HFF-Myc (cell line): ENCODE results near the gene SEMA6B.

Experiments used
- DNase-seq: peaks from one replicate; pipeline ENCODE4 v3.0.0-alpha.2; 2011; ENCODE audit warnings: low read depth; ENCODE audit errors: extremely low read depth
- H3K4me3 ChIP-seq: replicated peaks from 2 replicates; pipeline ENCODE4 v1.5.1; 2011; ENCODE audit warnings: low read depth, mild to moderate bottlenecking, control low read depth, low read length
- TF ChIP-seq, protein P1 (sequence below): IDR thresholded peaks from 2 replicates; pipeline ENCODE4 v1.5.1; 2012; ENCODE audit warnings: mild to moderate bottlenecking, low read depth, low read length, control low read depth; ENCODE audit errors: missing control alignments

The SEMA6B gene

DNA sequence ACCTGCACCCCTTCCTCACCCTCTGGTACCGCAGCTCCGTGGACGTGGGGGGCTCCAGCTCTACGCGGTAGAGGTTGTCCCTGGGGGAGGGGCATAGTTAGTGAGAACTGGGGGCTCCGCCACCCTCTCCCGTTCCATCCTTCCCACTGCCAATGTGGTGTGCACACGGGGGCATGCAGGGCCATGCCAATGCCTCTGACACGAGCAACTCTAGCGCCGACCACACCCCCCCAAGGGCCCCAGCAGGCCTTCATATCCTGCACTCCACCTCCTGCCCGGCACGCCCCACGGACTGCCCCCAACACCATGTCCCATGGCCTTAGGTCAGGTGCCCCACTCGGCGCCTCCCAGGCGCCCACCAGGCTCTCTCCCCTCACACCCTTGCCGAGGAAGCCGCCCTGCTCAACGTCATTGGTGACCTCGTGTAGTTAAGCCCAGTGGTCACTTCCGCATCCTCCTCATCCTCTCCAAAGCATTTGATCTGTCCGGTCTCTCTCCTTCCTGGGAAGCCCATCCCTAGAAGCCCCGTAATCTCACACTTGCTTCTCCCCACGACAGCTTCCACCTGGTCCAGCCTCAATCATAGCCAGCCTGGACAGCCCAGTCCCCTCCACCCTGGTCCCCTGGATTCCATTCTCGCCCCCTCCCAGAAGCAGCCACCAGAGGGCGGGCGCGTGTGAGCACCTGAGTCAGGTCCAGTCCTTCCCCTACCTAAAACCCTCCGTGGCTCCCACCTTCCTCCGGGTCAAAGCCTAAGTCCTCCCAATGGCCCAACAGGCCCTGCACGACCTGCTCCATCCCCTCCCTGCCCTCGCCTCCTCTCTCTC is 2.1 kb downstream of the SEMA6B start:
- no peak overlapping the region for H3K4me3 ChIP-seq
- no peak for DNase-seq
- TF ChIP-seq, protein P1, sequence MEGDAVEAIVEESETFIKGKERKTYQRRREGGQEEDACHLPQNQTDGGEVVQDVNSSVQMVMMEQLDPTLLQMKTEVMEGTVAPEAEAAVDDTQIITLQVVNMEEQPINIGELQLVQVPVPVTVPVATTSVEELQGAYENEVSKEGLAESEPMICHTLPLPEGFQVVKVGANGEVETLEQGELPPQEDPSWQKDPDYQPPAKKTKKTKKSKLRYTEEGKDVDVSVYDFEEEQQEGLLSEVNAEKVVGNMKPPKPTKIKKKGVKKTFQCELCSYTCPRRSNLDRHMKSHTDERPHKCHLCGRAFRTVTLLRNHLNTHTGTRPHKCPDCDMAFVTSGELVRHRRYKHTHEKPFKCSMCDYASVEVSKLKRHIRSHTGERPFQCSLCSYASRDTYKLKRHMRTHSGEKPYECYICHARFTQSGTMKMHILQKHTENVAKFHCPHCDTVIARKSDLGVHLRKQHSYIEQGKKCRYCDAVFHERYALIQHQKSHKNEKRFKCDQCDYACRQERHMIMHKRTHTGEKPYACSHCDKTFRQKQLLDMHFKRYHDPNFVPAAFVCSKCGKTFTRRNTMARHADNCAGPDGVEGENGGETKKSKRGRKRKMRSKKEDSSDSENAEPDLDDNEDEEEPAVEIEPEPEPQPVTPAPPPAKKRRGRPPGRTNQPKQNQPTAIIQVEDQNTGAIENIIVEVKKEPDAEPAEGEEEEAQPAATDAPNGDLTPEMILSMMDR = peak; percentile 52

DNA sequence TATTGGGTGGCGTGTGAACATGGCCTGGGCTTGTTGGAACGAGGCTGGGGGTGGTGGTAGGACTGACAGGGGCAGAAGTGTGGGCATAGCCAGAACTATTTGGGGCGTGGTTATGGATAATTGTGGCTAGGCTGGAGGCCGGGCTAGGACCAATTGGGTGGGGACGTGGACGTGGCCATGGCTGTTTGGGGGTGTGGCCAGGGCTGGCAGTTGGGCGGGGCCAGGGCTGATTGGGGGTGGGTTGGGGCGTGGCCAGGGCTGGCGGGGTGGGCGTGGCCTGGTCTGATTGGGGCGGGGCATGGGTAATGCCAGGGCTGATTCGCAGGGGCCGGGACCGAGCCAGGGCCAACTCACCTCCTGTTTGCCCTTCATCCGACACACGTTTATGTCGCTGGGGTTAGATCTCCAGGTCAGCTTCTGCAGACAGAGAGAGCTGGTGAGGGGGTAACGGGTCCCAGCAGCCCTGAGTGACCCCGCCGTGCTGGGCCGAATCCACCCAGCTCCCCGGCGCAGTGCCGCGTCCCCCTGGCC is 2.8 kb downstream of the SEMA6B start:
- no peak for DNase-seq
- TF ChIP-seq, protein P1 = no peak
- no peak overlapping the region for H3K4me3 ChIP-seq

DNA sequence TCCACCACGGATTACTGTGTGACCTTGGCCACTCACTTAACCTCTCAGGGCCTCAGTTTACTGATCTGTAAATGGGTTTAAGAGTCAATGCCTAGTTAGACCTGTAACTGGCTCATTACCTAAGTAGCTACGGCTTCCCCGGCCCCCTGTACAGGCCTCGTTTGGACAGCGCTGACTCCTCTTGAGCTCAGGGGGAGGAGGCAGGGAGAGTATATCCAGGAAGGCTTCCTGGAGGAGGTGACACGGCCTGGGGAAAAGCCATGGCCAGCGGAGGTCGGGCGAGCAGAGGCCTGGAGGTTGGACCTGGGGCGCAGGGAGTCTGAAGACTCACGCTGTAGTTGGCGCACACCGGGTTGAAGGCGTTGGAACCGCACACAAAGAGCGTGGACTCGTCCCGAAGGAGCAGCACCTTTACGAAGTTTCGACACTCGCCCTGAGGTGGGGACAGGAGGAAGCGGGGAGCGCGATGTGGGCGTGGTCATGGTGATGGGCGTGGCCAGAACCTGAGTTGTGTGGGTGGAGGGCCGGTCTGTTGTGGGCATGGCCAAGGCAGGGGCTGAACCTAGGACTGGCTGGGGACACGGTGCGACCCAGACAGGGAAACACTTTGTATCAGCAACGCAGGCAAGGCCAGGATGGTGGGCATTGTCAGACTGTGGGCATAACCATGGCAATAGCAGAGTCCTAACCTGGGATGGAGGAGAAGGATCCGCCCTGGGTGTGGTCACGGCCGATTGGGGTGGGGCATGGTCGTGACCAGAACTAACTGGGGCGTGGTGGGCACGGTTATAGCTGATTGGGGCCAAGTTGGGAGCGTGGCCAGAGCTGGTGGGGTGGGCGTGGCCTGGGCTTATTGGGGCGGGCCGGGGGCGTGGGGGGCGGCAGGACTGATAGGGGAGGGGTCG is 3.6 kb downstream of the SEMA6B start:
- no peak for DNase-seq
- no peak overlapping the region for H3K4me3 ChIP-seq
- TF ChIP-seq, protein P1 = no peak

DNA sequence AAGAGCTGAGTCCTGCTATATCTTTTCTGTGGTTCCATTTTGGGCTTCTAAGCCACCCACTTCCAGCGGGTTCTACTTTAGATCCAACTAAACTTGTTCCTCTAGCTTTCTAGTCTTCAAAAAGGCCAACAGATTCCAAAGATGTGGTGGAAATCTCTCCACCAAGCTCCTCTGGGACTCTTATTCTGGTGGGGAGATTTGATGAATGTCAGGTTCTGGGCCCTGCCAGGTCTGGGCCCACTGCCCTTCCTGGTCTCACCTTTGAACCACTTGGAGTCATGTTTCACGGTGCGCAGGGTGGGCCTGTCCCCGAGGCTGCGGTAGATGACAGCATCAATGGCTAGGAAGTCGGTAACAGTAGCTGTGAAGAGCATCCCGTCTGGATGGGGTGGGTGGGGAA is 4.8 kb downstream of the SEMA6B start:
- H3K4me3 ChIP-seq = no peak overlapping the region
- TF ChIP-seq, protein P1 = no peak

DNA sequence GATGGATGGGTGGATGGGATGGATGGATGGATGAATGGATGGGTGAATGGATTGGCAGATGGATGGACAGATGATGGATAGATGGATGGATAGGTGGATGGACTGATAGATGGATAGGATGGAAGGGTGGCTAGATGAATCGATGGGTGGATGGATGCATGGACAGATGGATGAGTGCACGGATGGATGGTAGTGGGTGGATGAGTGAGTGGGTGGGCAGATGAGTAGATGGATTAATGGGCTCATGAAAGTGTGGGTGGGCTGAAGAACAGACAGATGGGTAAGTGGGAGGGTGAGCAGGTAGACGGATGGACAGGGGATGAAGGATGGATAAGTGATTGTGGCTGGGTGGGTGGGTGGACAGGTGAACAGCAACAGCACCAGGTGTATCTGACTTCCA is 5.7 kb downstream of the SEMA6B start:
- TF ChIP-seq, protein P1 = no peak
- no peak overlapping the region for H3K4me3 ChIP-seq
- no peak for DNase-seq

More for the DNA sequence above, 4.8 kb downstream of the SEMA6B start:
- no peak for DNase-seq

DNA sequence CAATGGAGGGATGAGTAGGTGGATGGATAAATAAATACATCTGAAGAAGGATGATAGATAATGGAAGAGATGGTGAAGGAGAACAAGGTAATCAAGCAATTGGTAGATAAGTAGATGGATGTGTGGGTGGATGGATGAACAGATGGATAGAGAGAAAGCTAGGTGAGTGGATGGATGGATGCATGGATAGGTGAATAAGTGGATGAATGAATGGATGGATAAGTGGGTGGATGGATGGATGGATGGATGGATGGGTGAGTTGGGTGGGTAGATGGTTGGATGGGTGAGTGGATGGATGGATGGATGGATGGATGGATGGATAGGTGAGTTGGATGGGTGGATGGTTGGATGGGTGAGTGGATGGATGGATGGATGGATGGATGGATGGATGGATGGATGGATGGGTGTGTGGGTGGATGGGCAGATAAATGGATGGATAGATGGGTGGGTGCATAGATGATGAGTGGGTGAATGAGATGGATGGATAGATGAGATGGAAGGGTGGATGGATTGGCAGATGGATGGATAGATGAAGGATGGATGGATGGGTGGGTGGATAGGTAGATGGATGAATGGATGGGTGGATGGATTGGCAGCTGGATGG is 6.3 kb downstream of the SEMA6B start:
- no peak for DNase-seq
- H3K4me3 ChIP-seq = no peak overlapping the region
- TF ChIP-seq, protein P1 = no peak
